ENCODE results near the gene TMX3.

GRCh38 chr18:68705119-68705518 is 9.8 kb downstream of the TMX3 start:
- TF ChIP-seq CTCF (IDR thresholded peaks at IDR 0.05): no peak
- TF ChIP-seq EP300 (IDR thresholded peaks at IDR 0.05): no peak
